HG03097 (cell line): ENCODE measurements around the gene FYB2.
"Not testable (repeated sequence)": the region's sequence is repeated elsewhere in the genome, so short reads cannot be mapped to it uniquely, and the experiment has no call there.

Experiments used
- ATAC-seq: cut with Tn5 transposase; IDR thresholded peaks from one replicate; pipeline ENCODE4 v1.9.1; 2021; ENCODE audit not compliant: unreplicated experiment, low FRiP score

FYB2 gene

GRCh38 chr1:56797065-56797685, 22.0 kb downstream of the FYB2 start:
- no peak for ATAC-seq

DNA sequence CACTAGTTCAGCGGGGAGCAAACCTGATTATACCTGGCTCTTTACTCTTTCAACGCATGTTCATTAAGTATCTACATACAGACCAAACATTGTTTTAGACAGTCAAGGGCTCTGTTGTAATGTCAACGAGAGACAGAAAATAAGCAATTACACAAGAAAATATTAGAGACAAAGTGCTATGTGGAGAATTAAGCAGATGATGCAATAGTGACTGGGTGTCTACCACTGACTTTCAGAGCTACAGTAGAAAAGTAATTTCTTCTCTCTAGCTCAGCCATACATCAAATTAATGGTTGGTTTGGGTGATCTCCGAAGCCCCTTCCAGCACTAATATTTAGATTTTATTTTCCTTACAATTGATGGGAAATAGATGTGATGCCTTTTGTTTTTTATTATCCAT, 23.3 kb downstream of the FYB2 start:
- no peak for ATAC-seq

- ATAC-seq = no peak
Observed at GRCh38 chr1:56790036-56790435, 29.2 kb downstream of the FYB2 start.

- ATAC-seq = no peak
Observed at GRCh38 chr1:56788588-56788987, 30.6 kb downstream of the FYB2 start.

GRCh38 chr1:56788102-56788501, 31.1 kb downstream of the FYB2 start:
- ATAC-seq = no peak

GRCh38 chr1:56787330-56787729, 31.9 kb downstream of the FYB2 start:
- ATAC-seq = no peak

- ATAC-seq = no peak
Observed at GRCh38 chr1:56782773-56783172, 36.4 kb downstream of the FYB2 start.

GRCh38 chr1:56780826-56781225, 38.4 kb downstream of the FYB2 start:
- no peak for ATAC-seq

GRCh38 chr1:56780128-56780750, 39.0 kb downstream of the FYB2 start:
- no peak for ATAC-seq

- ATAC-seq = no peak
Observed at GRCh38 chr1:56777972-56778371, 41.2 kb downstream of the FYB2 start.

- not testable (repeated sequence) for ATAC-seq
Observed at GRCh38 chr1:56774732-56775131, 44.5 kb downstream of the FYB2 start.

- no peak for ATAC-seq
Observed at GRCh38 chr1:56774067-56774609, 45.1 kb downstream of the FYB2 start.

- no peak for ATAC-seq
Observed at GRCh38 chr1:56773341-56774066, 45.7 kb downstream of the FYB2 start.

- no peak for ATAC-seq
Observed at GRCh38 chr1:56771717-56772116, 47.5 kb downstream of the FYB2 start.

GRCh38 chr1:56758794-56759193, 60.4 kb downstream of the FYB2 start:
- ATAC-seq = no peak

DNA sequence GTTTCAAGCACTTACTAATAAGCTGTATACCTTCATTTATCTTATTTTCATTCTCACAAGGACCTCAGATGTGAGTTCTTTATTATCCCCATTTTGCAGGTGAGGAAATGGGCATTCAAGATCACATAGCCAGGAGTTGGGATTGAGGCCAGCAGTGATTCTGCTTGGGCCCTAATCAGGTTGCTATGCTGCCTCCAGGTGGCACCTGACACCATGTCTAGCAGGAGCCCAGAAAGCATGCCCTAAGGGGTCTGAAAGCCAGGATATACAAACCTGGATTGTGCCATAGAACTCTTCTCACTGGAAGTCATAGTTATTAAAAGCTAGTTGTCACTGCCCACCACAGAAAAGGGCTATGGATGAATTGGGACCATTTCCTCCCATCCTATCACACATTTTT, 61.1 kb downstream of the FYB2 start:
- ATAC-seq = no peak

DNA sequence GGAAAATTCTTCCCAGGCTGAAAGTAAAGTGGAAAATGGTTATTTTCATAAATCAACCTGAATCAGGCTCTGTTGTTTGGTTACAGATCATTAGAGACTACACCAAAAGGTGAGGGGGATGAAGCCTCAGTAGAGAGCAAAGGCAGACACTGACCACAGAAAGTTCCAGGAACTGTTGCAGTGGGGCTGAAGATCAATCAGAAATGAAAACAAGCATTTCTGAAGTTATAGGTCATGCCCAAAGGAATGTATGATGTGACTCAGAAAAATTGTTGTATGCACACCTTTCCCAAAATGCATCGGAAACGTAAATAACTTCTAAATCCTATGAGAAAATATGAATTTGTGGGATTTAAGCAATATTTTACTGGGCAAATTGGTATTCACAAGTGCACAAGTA, 63.3 kb downstream of the FYB2 start:
- no peak for ATAC-seq

DNA sequence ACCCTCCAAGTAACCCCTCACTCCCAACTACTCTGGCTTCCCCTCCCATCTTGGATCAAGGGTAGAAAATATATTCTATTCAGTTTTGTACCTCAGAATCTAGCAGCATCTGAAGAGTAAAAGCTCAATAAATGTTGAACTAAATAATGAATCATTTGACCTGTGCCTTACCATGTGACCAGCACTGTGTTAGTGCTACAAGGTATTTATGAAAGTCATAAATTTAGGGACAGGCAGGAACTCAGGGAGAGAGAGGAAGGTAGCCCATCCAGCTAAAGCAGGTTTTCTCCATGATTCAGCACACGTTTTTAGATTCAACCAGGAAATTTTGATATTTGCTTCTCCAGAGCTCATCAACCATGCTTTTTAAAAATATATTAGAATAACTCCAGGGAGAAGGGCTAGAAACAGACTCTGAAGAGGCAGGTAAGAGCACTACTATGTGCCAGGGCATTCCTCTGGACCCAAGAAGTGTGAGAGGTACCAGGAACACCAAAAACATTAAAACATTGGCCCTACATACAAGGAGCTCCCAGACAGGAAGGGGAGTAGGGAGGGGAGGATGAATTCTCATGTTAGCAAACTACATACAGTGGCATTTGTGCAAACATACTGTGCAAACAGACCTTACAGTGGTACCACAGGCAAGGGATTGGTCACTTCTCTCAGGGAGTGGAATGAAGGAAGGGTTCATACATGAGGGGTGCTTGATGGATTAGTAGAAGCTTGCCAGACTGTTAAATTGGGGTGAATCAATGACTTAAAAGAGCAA, 64.3 kb downstream of the FYB2 start:
- no peak for ATAC-seq

DNA sequence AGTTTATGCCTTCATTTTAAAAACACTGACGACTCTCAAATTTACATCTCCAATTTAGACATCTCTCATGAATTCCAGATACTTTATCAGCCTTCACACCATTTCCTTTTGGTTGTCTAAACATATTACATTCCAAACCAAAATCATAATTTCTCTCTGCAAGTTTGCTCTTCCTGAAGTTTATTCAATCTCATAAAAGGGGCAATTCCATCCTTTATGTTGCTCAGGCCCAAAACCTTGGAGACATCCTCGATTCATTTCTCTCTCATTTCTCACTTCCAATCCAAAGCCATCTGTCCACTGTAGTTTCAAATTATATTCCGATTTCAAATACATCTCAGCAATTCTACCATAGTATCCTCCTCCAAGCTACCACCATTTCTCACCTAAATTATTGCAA, 74.0 kb downstream of the FYB2 start:
- ATAC-seq = no peak

GRCh38 chr1:56728964-56729363, 90.2 kb downstream of the FYB2 start:
- no peak for ATAC-seq

GRCh38 chr1:56726706-56727105, 92.5 kb downstream of the FYB2 start:
- no peak for ATAC-seq
